Measurements from ENCODE around the gene PTPRO. TPM values are rescaled to one million over a fixed set of nuclear protein-coding genes. Genes with fewer than 3 reads are reported as not detected.

PTPRO gene
- total and polyA plus RNA-seq, 4 donors = 29.9 to 71.8 (median 57.2) TPM

DNA sequence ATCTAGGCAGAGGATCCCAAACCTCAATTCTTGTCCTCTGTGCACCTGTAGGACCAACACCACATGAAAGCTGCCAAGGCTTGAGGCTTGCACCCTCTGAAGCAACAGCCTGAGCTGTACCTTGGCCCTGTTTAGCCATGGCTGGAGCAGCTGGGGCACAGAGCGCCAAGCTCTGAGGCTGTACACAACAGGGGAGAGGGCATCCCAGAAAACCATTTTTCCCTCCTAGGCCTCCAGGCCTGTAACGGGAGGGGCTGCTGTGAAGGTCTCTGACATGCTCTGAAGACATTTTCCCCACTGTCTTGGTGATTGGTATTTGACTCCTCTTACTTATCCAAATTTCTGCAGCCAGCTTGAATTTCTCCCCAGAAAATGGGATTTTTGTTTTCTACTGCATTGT lies 22.4 kb upstream of the PTPRO start:
- Histone ChIP-seq H3K27me3 (ENCODE audit: control insufficient read depth, insufficient read depth, low read length) (no peaks in the 10 kb centered on the region), H3K4me3 (ENCODE audit: low read depth, low read length) (no peak overlapping the region), H3K27ac (ENCODE audit: low read depth, low read length) (no peak overlapping the region), H3K36me3 (ENCODE audit: control insufficient read depth, insufficient read depth, low read length) (no peaks in the 10 kb centered on the region), H3K9me3 (ENCODE audit: control insufficient read depth, insufficient read depth, low read length) (peaks cover 9% of the 10 kb centered on the region), H3K4me1 (ENCODE audit: control insufficient read depth, insufficient read depth, low read length) (no peaks in the 10 kb centered on the region)
- DNase-seq (ENCODE audit: low read depth in 4 of 6, low spot score in 6 of 6) = no peak
- 100% methylated on average over 1 of the region's 2 CpGs for WGBS (ENCODE audit: insufficient coverage)

DNA sequence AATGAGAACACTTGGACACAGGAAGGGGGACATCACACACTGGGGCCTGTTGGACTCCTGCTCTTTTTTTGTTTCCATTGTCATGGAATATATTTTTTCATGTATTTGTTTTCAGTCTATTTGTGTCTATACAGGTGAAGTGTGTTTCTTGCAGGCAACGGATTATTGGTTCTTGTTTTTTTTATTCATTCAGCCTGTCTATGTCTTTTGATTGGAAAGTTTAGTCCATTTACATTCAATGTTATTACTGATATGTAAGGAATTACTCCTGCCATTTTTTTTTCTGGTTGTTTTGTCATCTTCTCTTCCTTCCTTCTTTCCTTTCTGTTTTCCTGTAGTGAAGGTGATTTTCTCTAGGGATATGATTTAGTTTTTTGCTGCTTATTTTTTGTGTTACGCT lies 18.0 kb upstream of the PTPRO start:
- no peaks in the 10 kb centered on the region for H3K27me3 ChIP-seq (ENCODE audit: control insufficient read depth, insufficient read depth, low read length)
- H3K4me3 ChIP-seq (ENCODE audit: low read depth, low read length) = no peak overlapping the region
- H3K9me3 ChIP-seq (ENCODE audit: control insufficient read depth, insufficient read depth, low read length) = peaks cover 7% of the 10 kb centered on the region
- no peaks in the 10 kb centered on the region for H3K4me1 ChIP-seq (ENCODE audit: control insufficient read depth, insufficient read depth, low read length)
- DNase-seq (ENCODE audit: low read depth in 4 of 6, low spot score in 6 of 6) = no peak
- no peaks in the 10 kb centered on the region for H3K36me3 ChIP-seq (ENCODE audit: control insufficient read depth, insufficient read depth, low read length)
- H3K27ac ChIP-seq (ENCODE audit: low read depth, low read length) = no peak overlapping the region
- no CpG with 5 or more reads among the region's 2 CpGs for WGBS (ENCODE audit: insufficient coverage)

DNA sequence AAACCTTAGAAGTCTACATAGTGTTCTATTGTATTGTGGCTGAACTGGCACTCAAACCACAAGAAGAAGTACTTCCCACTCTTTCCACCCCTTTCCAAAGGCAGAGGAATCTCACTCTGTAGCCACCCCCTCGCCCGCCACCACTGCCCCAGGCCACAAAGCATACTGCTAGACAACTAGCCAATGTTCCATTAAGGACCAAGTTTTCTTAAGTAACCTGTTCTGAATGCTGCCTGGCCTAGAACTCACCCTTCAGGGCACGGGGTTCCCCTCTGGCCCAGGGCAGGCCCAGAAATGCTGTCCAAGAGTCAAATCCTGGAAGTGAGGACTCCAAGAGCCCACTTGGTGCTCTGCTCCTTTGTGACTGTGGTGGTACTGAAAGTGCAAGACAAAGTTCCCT lies 15.7 kb upstream of the PTPRO start:
- H3K27me3 ChIP-seq (ENCODE audit: control insufficient read depth, insufficient read depth, low read length) = no peaks in the 10 kb centered on the region
- WGBS (ENCODE audit: insufficient coverage) = 93% methylated on average over 3 of the region's 3 CpGs
- no peaks in the 10 kb centered on the region for H3K36me3 ChIP-seq (ENCODE audit: control insufficient read depth, insufficient read depth, low read length)
- no peaks in the 10 kb centered on the region for H3K9me3 ChIP-seq (ENCODE audit: control insufficient read depth, insufficient read depth, low read length)
- no peak overlapping the region for H3K27ac ChIP-seq (ENCODE audit: low read depth, low read length)
- DNase-seq (ENCODE audit: low read depth in 4 of 6, low spot score in 6 of 6) = no peak
- no peaks in the 10 kb centered on the region for H3K4me1 ChIP-seq (ENCODE audit: control insufficient read depth, insufficient read depth, low read length)
- H3K4me3 ChIP-seq (ENCODE audit: low read depth, low read length) = no peak overlapping the region

DNA sequence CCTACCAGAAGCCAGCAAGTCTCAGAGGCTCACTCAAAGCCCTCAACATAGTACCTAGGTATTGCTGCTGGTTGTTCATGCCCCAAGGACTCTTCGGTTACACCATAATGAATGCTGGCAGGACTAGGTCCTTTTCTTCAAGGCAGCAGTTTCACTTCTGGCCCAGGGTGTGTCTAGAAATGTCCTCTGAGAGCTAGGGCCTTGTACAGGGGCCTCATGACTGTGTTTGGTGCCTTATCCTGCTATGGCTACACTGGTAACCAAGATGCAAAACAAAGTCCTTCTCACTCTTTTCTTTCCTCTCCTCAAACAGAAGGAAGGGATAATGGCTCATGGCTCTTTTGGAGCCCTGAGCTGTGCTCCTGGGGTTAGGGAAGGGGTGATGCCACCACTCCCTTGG lies 15.2 kb upstream of the PTPRO start:
- no peak overlapping the region for H3K27ac ChIP-seq (ENCODE audit: low read depth, low read length)
- no peak overlapping the region for H3K4me3 ChIP-seq (ENCODE audit: low read depth, low read length)
- no peaks in the 10 kb centered on the region for H3K9me3 ChIP-seq (ENCODE audit: control insufficient read depth, insufficient read depth, low read length)
- 100% methylated on average over 1 of the region's 1 CpG for WGBS (ENCODE audit: insufficient coverage)
- no peak for DNase-seq (ENCODE audit: low read depth in 4 of 6, low spot score in 6 of 6)
- no peaks in the 10 kb centered on the region for H3K36me3 ChIP-seq (ENCODE audit: control insufficient read depth, insufficient read depth, low read length)
- no peaks in the 10 kb centered on the region for H3K27me3 ChIP-seq (ENCODE audit: control insufficient read depth, insufficient read depth, low read length)
- H3K4me1 ChIP-seq (ENCODE audit: control insufficient read depth, insufficient read depth, low read length) = no peaks in the 10 kb centered on the region

DNA sequence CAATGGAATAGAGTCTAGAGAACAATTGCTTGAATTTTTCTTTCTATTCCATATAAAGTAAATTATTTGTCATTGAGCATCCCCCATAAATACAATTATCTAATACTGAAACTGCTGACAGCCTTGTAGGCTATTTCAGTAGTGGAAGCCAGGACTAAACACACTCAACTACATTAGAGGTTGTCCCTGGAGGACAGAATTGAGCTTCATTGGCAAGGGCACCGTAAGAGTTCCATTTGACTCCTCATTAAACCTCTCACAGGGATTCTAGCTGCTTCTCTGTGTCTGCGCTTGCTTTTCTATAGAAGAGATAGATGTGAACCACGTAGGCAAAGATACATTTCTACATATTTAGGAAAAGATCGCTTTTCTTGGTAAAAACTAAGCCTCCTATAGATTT lies 3.5 kb upstream of the PTPRO start:
- H3K36me3 ChIP-seq (ENCODE audit: control insufficient read depth, insufficient read depth, low read length) = no peaks in the 10 kb centered on the region
- H3K27me3 ChIP-seq (ENCODE audit: control insufficient read depth, insufficient read depth, low read length) = no peaks in the 10 kb centered on the region
- no peaks in the 10 kb centered on the region for H3K9me3 ChIP-seq (ENCODE audit: control insufficient read depth, insufficient read depth, low read length)
- WGBS (ENCODE audit: insufficient coverage) = no CpG with 5 or more reads among the region's 4 CpGs
- H3K27ac ChIP-seq (ENCODE audit: low read depth, low read length) = no peak overlapping the region
- no peaks in the 10 kb centered on the region for H3K4me1 ChIP-seq (ENCODE audit: control insufficient read depth, insufficient read depth, low read length)
- no peak overlapping the region for H3K4me3 ChIP-seq (ENCODE audit: low read depth, low read length)
- peak in 1 of 6 donors; percentile 73 for DNase-seq (ENCODE audit: low read depth in 4 of 6, low spot score in 6 of 6)

DNA sequence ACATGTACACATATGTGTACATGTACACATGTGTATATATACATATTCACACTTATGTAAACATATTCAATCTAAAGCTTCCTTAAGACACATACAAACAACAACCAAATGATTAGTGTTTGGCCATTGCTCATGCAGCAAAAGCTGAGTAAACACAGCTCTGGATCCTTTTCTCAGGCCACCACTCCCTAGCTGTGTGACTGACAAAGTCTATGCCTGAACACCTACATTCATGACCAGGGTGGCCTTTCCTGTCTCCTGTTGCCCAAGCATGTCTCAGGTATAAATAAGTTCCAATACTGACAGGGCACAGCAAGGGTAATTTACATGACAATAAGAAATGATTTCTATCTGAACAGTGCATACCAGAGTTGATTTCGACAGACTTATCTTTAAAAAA lies 1.4 kb upstream of the PTPRO start:
- WGBS (ENCODE audit: insufficient coverage) = no CpG with 5 or more reads among the region's 1 CpG
- H3K4me1 ChIP-seq (ENCODE audit: control insufficient read depth, insufficient read depth, low read length) = no peaks in the 10 kb centered on the region
- no peak overlapping the region for H3K27ac ChIP-seq (ENCODE audit: low read depth, low read length)
- H3K9me3 ChIP-seq (ENCODE audit: control insufficient read depth, insufficient read depth, low read length) = no peaks in the 10 kb centered on the region
- H3K27me3 ChIP-seq (ENCODE audit: control insufficient read depth, insufficient read depth, low read length) = no peaks in the 10 kb centered on the region
- H3K36me3 ChIP-seq (ENCODE audit: control insufficient read depth, insufficient read depth, low read length) = no peaks in the 10 kb centered on the region
- DNase-seq (ENCODE audit: low read depth in 4 of 6, low spot score in 6 of 6) = no peak
- no peak overlapping the region for H3K4me3 ChIP-seq (ENCODE audit: low read depth, low read length)

DNA sequence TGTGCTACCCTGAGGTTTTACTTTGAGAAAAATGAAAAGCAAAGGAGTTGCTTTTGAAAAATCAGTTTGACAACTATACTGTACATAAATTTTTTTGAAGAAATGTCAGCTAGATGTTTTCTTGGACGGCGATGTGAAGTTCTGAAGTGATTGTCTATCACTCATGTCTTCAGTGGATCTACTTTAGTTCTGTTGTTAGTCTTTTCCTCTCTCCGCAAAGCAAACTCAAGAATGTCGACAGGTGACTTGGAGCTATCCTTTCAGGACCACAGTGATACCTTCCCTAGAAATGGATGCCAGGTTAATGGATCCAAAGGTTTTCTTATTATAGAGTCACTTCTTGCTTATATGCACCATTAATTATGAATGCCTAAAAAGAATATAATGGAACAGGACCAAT lies 1.2 kb downstream of the PTPRO start:
- WGBS (ENCODE audit: insufficient coverage) = no CpG with 5 or more reads among the region's 4 CpGs
- no peaks in the 10 kb centered on the region for H3K27me3 ChIP-seq (ENCODE audit: control insufficient read depth, insufficient read depth, low read length)
- H3K4me1 ChIP-seq (ENCODE audit: control insufficient read depth, insufficient read depth, low read length) = no peaks in the 10 kb centered on the region
- peak overlapping the region; percentile 38 for H3K4me3 ChIP-seq (ENCODE audit: low read depth, low read length)
- no peaks in the 10 kb centered on the region for H3K36me3 ChIP-seq (ENCODE audit: control insufficient read depth, insufficient read depth, low read length)
- peak in 1 of 6 donors; percentile 74 for DNase-seq (ENCODE audit: low read depth in 4 of 6, low spot score in 6 of 6)
- H3K27ac ChIP-seq (ENCODE audit: low read depth, low read length) = no peak overlapping the region
- H3K9me3 ChIP-seq (ENCODE audit: control insufficient read depth, insufficient read depth, low read length) = no peaks in the 10 kb centered on the region

DNA sequence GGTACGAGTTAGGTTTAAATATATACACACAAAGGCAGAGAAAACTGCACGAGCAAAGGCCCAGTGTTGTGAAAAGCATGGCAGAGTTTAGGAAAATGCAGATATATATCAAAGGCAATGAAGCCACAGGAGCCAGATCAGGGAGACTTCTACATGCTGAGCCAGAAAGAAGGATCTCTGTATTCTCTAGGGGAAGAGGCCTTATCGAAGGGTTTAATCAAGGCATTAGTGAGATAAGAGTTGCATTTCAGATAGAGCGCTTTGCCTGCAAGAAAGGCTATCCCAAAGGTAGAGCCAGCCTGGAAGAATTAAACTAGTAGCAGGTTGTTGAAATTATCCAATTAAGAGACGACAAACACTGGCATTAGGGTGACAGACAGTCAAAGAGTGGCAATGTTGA lies 7.6 kb downstream of the PTPRO start:
- Histone ChIP-seq H3K4me3 (ENCODE audit: low read depth, low read length) (no peak overlapping the region), H3K27me3 (ENCODE audit: control insufficient read depth, insufficient read depth, low read length) (no peaks in the 10 kb centered on the region), H3K4me1 (ENCODE audit: control insufficient read depth, insufficient read depth, low read length) (no peaks in the 10 kb centered on the region), H3K27ac (ENCODE audit: low read depth, low read length) (no peak overlapping the region), H3K36me3 (ENCODE audit: control insufficient read depth, insufficient read depth, low read length) (no peaks in the 10 kb centered on the region), H3K9me3 (ENCODE audit: control insufficient read depth, insufficient read depth, low read length) (no peaks in the 10 kb centered on the region)
- 93% methylated on average over 3 of the region's 5 CpGs for WGBS (ENCODE audit: insufficient coverage)
- no peak for DNase-seq (ENCODE audit: low read depth in 4 of 6, low spot score in 6 of 6)

DNA sequence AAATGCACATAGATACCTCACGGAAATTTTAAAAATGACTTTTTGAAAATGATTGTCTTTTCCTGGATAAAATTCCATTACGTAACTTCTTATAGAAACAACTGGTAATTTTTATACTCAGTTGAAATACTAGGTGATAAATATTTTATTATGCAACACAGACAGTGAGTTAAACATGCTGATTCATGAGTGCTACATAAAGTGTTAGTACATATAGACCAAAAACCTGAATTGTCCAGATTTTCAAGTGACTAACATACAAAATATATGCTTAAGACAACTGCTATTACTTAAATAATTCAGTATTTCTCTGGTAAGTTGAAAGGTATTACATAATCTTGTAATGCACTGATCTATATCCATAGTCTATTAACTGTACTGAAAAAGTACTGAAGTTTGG lies 11.9 kb downstream of the PTPRO start:
- H3K4me1 ChIP-seq (ENCODE audit: control insufficient read depth, insufficient read depth, low read length) = no peaks in the 10 kb centered on the region
- H3K4me3 ChIP-seq (ENCODE audit: low read depth, low read length) = no peak overlapping the region
- WGBS (ENCODE audit: insufficient coverage) = no CpG with 5 or more reads among the region's 2 CpGs
- no peaks in the 10 kb centered on the region for H3K27me3 ChIP-seq (ENCODE audit: control insufficient read depth, insufficient read depth, low read length)
- H3K36me3 ChIP-seq (ENCODE audit: control insufficient read depth, insufficient read depth, low read length) = no peaks in the 10 kb centered on the region
- no peaks in the 10 kb centered on the region for H3K9me3 ChIP-seq (ENCODE audit: control insufficient read depth, insufficient read depth, low read length)
- no peak for DNase-seq (ENCODE audit: low read depth in 4 of 6, low spot score in 6 of 6)
- no peak overlapping the region for H3K27ac ChIP-seq (ENCODE audit: low read depth, low read length)

DNA sequence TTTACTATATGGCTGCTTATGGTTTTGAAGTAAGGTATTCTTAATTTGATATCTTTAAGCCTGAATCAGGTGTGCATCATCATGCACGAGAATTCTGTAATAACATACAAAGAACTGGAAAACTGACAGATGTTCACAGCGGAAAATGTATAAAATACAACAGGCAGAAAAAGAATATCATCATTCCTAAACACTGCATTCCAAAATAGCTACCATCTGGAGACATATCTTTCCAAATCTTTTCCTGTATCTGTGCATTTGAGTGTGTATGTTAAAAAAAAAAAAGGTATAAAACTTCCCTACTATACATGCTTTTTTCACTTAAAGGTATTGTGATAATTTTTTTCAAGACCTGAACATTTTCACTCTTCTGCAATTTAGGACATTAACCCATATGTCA lies 13.7 kb downstream of the PTPRO start:
- Histone ChIP-seq H3K4me3 (ENCODE audit: low read depth, low read length) (no peak overlapping the region), H3K27ac (ENCODE audit: low read depth, low read length) (no peak overlapping the region), H3K36me3 (ENCODE audit: control insufficient read depth, insufficient read depth, low read length) (no peaks in the 10 kb centered on the region), H3K4me1 (ENCODE audit: control insufficient read depth, insufficient read depth, low read length) (no peaks in the 10 kb centered on the region), H3K9me3 (ENCODE audit: control insufficient read depth, insufficient read depth, low read length) (no peaks in the 10 kb centered on the region), H3K27me3 (ENCODE audit: control insufficient read depth, insufficient read depth, low read length) (no peaks in the 10 kb centered on the region)
- WGBS (ENCODE audit: insufficient coverage) = no CpG with 5 or more reads among the region's 2 CpGs
- peak in 2 of 6 donors; percentile 41 to 66 for DNase-seq (ENCODE audit: low read depth in 4 of 6, low spot score in 6 of 6)
